ENCODE data around the gene ATCAY. TPM values are rescaled to one million over a fixed set of nuclear protein-coding genes. Genes with fewer than 3 reads are reported as not detected.

ATCAY gene
- total and polyA plus RNA-seq, 4 experiments from 2014 or later: not detected

GRCh38 chr19:3919793-3920192, 39.3 kb downstream of the ATCAY start:
- ChIA-PET POLR2A (ENCODE audit: partially characterized antibody) (no interaction called here), CTCF (ENCODE audit: partially characterized antibody) (no interaction called here)
- Histone ChIP-seq H3K4me3 (ENCODE audit: low read length in 2 of 2) (no peak overlapping the region), H3K27ac (ENCODE audit: low read depth, low read length) (no peak overlapping the region), H3K36me3 (ENCODE audit: insufficient read depth, low read length) (no peaks in the 10 kb centered on the region), H3K4me1 (ENCODE audit: insufficient read depth, low read length) (no peaks in the 10 kb centered on the region), H3K27me3 (ENCODE audit: insufficient read depth, low read length) (no peaks in the 10 kb centered on the region), H3K9me3 (ENCODE audit: control insufficient read depth in 1 of 2, low read length in 2 of 2) (peaks cover 0 to 7% of the 10 kb centered on the region in 2 donors)
- Mint-ChIP-seq H3K27me3 (peaks cover 6 to 7% of the 10 kb centered on the region in 2 donors), H3K4me3 (no peak overlapping the region), H3K27ac (no peak overlapping the region), H3K4me1 (no peaks in the 10 kb centered on the region), H3K9me3 (peaks cover 5 to 35% (median 17%) of the 10 kb centered on the region in 8 donors), H3K36me3 (peaks cover 0 to 5% of the 10 kb centered on the region in 2 donors)
- intact Hi-C loops (cut with micrococcal nuclease): no loop called here
- no peak for DNase-seq

DNA sequence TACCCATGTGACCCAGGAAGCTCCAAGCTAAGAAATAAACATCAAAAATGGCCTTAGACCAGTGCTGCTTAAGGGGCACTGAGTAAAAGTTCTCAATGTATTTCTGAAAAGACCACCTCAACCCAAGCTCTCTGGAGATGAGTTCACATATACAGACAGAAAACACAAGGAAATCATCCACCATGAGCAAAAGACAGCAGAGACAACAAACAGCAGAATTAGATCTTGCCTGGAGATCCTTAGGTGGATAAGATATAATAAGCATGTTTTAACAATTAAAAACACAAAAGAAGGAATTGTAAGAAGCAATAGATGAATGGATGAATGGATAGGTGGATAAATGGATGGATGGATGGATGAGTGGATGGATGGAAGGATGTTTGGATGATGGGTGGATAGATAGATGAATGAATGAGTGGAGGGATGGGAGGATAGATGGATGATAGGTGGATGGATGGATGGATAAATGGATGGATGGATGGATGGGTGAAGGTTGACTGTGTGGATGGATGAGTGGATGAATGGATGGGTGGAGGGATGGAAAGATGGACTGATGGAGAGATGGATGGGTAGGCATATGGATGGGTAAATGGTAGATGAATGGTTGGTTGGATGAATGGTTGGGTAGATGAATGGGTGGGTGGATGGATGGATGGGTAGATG, 42.7 kb downstream of the ATCAY start:
- Mint-ChIP-seq H3K27me3 (peaks cover 3% of the 10 kb centered on the region in 2 donors), H3K27ac (peak overlapping the region in 2 of 7 donors; percentile 17 to 62), H3K4me3 (no peak overlapping the region), H3K4me1 (no peaks in the 10 kb centered on the region), H3K9me3 (peaks cover 5 to 35% (median 19%) of the 10 kb centered on the region in 8 donors), H3K36me3 (peaks cover 0 to 5% of the 10 kb centered on the region in 2 donors)
- ChIA-PET POLR2A (ENCODE audit: partially characterized antibody) (no interaction called here), CTCF (ENCODE audit: partially characterized antibody) (no interaction called here)
- H3K36me3 ChIP-seq (ENCODE audit: insufficient read depth, low read length): no peaks in the 10 kb centered on the region
- H3K27me3 ChIP-seq (ENCODE audit: insufficient read depth, low read length): no peaks in the 10 kb centered on the region
- peaks cover 0 to 7% of the 10 kb centered on the region in 2 donors for H3K9me3 ChIP-seq (ENCODE audit: control insufficient read depth in 1 of 2, low read length in 2 of 2)
- H3K4me3 ChIP-seq (ENCODE audit: low read length in 2 of 2): no peak overlapping the region
- DNase-seq: no peak
- no peaks in the 10 kb centered on the region for H3K4me1 ChIP-seq (ENCODE audit: insufficient read depth, low read length)
- intact Hi-C loops (cut with micrococcal nuclease): no loop called here
- no peak overlapping the region for H3K27ac ChIP-seq (ENCODE audit: low read depth, low read length)

DNA sequence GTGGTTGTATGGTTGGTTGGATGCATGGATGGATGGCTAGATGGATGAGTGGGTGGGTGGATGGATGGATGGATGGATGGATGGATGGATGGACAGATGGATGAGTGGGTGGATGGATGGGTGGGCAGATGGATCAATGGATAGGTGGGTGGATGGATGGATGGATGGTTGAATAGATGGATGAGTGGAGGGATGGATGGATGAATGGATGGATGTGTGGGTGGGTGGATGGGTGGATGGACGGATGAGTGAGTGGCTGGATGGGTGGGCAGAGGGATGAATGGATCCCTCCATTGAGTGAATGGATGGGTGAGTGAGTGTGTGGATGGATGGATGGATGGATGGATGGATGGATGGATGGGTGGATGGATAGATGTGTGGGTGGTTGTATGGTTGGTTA, 43.4 kb downstream of the ATCAY start:
- Histone ChIP-seq H3K9me3 (ENCODE audit: control insufficient read depth in 1 of 2, low read length in 2 of 2) (peaks cover 0 to 7% of the 10 kb centered on the region in 2 donors), H3K27me3 (ENCODE audit: insufficient read depth, low read length) (no peaks in the 10 kb centered on the region), H3K4me3 (ENCODE audit: low read length in 2 of 2) (no peak overlapping the region), H3K27ac (ENCODE audit: low read depth, low read length) (no peak overlapping the region), H3K36me3 (ENCODE audit: insufficient read depth, low read length) (no peaks in the 10 kb centered on the region), H3K4me1 (ENCODE audit: insufficient read depth, low read length) (no peaks in the 10 kb centered on the region)
- DNase-seq: no peak
- intact Hi-C loops (cut with micrococcal nuclease): no loop called here
- POLR2A ChIA-PET (ENCODE audit: partially characterized antibody): no interaction called here
- Mint-ChIP-seq H3K4me3 (no peak overlapping the region), H3K9me3 (peaks cover 5 to 35% (median 19%) of the 10 kb centered on the region in 8 donors), H3K27me3 (peaks cover 3% of the 10 kb centered on the region in 2 donors), H3K36me3 (peaks cover 0 to 5% of the 10 kb centered on the region in 2 donors), H3K4me1 (no peaks in the 10 kb centered on the region), H3K27ac (peak overlapping the region in 1 of 7 donors; percentile 28)
- CTCF ChIA-PET (ENCODE audit: partially characterized antibody): no interaction called here

DNA sequence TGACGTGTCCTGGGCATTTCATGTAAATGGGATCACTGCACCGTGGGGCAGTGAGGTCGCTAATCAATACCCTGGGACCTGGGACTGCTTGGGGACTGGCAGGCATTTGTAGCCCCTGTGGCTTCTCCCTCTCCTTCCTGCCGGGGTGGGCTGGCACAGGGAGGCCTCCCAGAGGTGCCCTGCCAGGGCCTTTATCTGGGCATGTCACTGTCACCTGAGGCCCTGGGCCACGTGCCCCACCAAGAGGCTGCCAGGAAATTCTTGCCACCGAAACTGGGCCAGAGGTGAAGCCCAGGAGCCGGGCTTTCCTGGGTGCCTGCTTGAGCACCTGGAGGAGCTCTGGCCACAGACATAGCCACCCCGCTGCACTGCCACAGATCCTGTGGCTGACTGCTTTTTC, 50.6 kb downstream of the ATCAY start:
- CTCF ChIA-PET (ENCODE audit: partially characterized antibody): no interaction called here
- Mint-ChIP-seq H3K4me3 (no peak overlapping the region), H3K36me3 (no peaks in the 10 kb centered on the region), H3K9me3 (no peaks in the 10 kb centered on the region), H3K4me1 (no peaks in the 10 kb centered on the region), H3K27ac (no peak overlapping the region), H3K27me3 (peaks cover 2 to 7% of the 10 kb centered on the region in 2 donors)
- POLR2A ChIA-PET (ENCODE audit: partially characterized antibody): no interaction called here
- Histone ChIP-seq H3K4me3 (ENCODE audit: low read length in 2 of 2) (no peak overlapping the region), H3K27ac (ENCODE audit: low read depth, low read length) (no peak overlapping the region), H3K4me1 (ENCODE audit: insufficient read depth, low read length) (no peaks in the 10 kb centered on the region), H3K9me3 (ENCODE audit: control insufficient read depth in 1 of 2, low read length in 2 of 2) (no peaks in the 10 kb centered on the region), H3K36me3 (ENCODE audit: insufficient read depth, low read length) (no peaks in the 10 kb centered on the region), H3K27me3 (ENCODE audit: insufficient read depth, low read length) (no peaks in the 10 kb centered on the region)
- intact Hi-C loops (cut with micrococcal nuclease): no loop called here
- no peak for DNase-seq

DNA sequence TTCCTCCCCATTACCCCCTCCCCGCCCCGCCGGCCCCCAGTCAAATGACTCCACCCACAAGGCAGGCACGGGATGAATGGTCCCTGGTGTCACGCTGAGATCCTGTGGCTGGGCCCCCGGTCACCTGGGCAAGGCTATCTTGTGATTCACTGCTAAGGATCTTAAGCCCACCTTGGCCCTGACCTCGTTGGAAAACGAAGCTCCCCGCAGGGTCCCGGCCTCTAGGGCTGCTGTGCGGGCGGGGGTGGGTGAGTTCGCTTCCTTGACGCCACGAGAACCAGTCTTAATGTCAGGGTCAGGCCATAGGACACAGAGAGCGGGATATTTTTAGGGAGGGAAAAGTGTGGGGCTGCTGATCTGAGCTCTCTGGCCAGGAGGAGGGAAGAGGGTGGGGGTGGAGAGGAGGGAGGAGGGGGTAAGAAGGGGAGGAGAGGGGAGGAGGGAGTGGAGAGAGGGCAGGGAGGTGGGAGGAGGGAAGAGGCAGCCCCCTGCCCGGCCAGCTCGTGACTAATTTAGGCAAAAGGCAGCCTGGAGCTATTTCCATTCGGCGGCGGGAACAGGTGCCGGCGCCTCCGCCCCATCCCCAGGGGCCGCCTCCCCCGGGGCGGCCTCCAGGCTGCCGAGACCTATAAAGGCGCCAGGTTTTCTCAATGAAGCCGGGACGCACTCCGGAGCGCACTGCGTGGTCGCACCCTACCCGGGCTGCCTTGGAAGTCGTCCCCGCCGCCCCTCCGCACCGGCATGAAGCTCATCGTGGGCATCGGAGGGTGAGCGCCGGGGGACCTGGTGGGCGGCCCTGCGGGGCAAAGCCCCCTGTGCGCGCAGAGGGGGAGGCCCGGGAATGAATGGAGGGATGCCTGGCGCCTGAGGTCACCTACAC, 52.7 kb downstream of the ATCAY start, which contains the start of gene NMRK2:
Gene NMRK2, plus strand, starts transcription at position 139 of the 880 bp plus-strand sequence. Its CDS starts 603 bp downstream, at position 742.
- H3K4me1 ChIP-seq (ENCODE audit: insufficient read depth, low read length): no peaks in the 10 kb centered on the region
- H3K27me3 ChIP-seq (ENCODE audit: insufficient read depth, low read length): no peaks in the 10 kb centered on the region
- no peaks in the 10 kb centered on the region for H3K36me3 ChIP-seq (ENCODE audit: insufficient read depth, low read length)
- no peak within 1 kb of the TSS for H3K4me3 Mint-ChIP-seq
- no peaks in the 10 kb centered on the region for H3K36me3 Mint-ChIP-seq
- H3K27ac ChIP-seq (ENCODE audit: low read depth, low read length): no peak within 1 kb of the TSS
- CTCF ChIA-PET (ENCODE audit: partially characterized antibody): no interaction called here
- no peaks in the 10 kb centered on the region for H3K9me3 ChIP-seq (ENCODE audit: control insufficient read depth in 1 of 2, low read length in 2 of 2)
- no peak within 1 kb of the TSS for H3K27ac Mint-ChIP-seq
- no peaks in the 10 kb centered on the region for H3K9me3 Mint-ChIP-seq
- intact Hi-C loops (cut with micrococcal nuclease): no loop called here
- no peak within 1 kb of the TSS for H3K4me3 ChIP-seq (ENCODE audit: low read length in 2 of 2)
- H3K4me1 Mint-ChIP-seq: no peaks in the 10 kb centered on the region
- peaks cover 6 to 7% of the 10 kb centered on the region in 2 donors for H3K27me3 Mint-ChIP-seq
- POLR2A ChIA-PET (ENCODE audit: partially characterized antibody): no interaction called here
- no peak for DNase-seq

- Mint-ChIP-seq H3K9me3 (no peaks in the 10 kb centered on the region), H3K4me3 (no peak overlapping the region), H3K36me3 (no peaks in the 10 kb centered on the region), H3K4me1 (no peaks in the 10 kb centered on the region), H3K27me3 (peaks cover 2 to 3% of the 10 kb centered on the region in 2 donors), H3K27ac (no peak overlapping the region)
- no peak overlapping the region for H3K4me3 ChIP-seq (ENCODE audit: low read length in 2 of 2)
- ChIA-PET POLR2A (ENCODE audit: partially characterized antibody) (no interaction called here), CTCF (ENCODE audit: partially characterized antibody) (no interaction called here)
- H3K27ac ChIP-seq (ENCODE audit: low read depth, low read length): no peak overlapping the region
- intact Hi-C loops (cut with micrococcal nuclease): no loop called here
- no peaks in the 10 kb centered on the region for H3K9me3 ChIP-seq (ENCODE audit: control insufficient read depth in 1 of 2, low read length in 2 of 2)
- H3K36me3 ChIP-seq (ENCODE audit: insufficient read depth, low read length): no peaks in the 10 kb centered on the region
- no peaks in the 10 kb centered on the region for H3K27me3 ChIP-seq (ENCODE audit: insufficient read depth, low read length)
- no peaks in the 10 kb centered on the region for H3K4me1 ChIP-seq (ENCODE audit: insufficient read depth, low read length)
- DNase-seq: no peak
These were observed 56.3 kb downstream of the ATCAY start for GRCh38 chr19:3936506-3937442.

Measured in CD4-positive, alpha-beta memory T cell (primary cell).